SK-N-SH (cell line): Measurements from ENCODE around the gene TOM1L2. TPM values are rescaled to one million over a fixed set of nuclear protein-coding genes. Genes with fewer than 3 reads are reported as not detected.
A peak's percentile ranks its signal among the peaks of the same experiment; 100 is the strongest.

Experiments used
- CTCF ChIA-PET: fragments of 300-600, 350-600 bp; formaldehyde crosslinking; extraction: SDS; loops from one replicate; lab custom pipeline; 2021; lab: Yijun Ruan, JAX
- POLR2A ChIA-PET: fragments of 350-600 bp; sonication (Branson Sonifier 250); formaldehyde crosslinking; extraction: SDS; loops from one replicate; lab custom pipeline; 2020; ENCODE audit warnings: antibody characterized with exemption, inconsistent platforms; lab: Yijun Ruan, JAX
- DNase-seq: peaks from one replicate; pipeline ENCODE4 v3.0.0; 2012
- H2AFZ ChIP-seq: fragments of 200-600 bp; sonication (generic); 2 replicates; pipeline ENCODE4 v1.8.1; 2016; ENCODE audit warnings: antibody characterized with exemption, mild to moderate bottlenecking, low read depth
- H3F3A ChIP-seq: fragments of 200-600 bp; sonication (generic); replicated peaks from 2 replicates; pipeline ENCODE3; 2016; ENCODE audit warnings: antibody characterized with exemption, mild to moderate bottlenecking; ENCODE audit not compliant: insufficient read depth
- H3K27ac ChIP-seq, 2 experiments: fragments of 200-500 bp in 1 of 2; fragments of 200-600 bp in 1 of 2; sonication (Bioruptor generic) in 1 of 2; sonication (generic), shearing (Covaris generic) in 1 of 2; 2 replicates each; pipeline versions ENCODE4 v1.5.1 to v1.6.1; 2014 to 2016; ENCODE audit warnings: low read depth in 2 of 2, inconsistent platforms in 1 of 2, low read length in 1 of 2, mild to moderate bottlenecking in 1 of 2, mixed read lengths in 1 of 2
- H3K27me3 ChIP-seq: fragments of 200-600 bp; sonication (generic), shearing (Covaris generic); 2 replicates; pipeline ENCODE4 v1.6.1; 2016; ENCODE audit warnings: mixed run types; ENCODE audit not compliant: insufficient read depth
- H3K36me3 ChIP-seq, 2 experiments: fragments of 200-500 bp in 1 of 2; fragments of 200-600 bp in 1 of 2; sonication (Bioruptor generic) in 1 of 2; sonication (generic) in 1 of 2; replicated peaks in 1 of 2; 2 replicates each; pipeline versions ENCODE3 to v1.5.1; 2014 to 2016; ENCODE audit warnings: low read length in 1 of 2, mild to moderate bottlenecking in 1 of 2; ENCODE audit not compliant: insufficient read depth in 2 of 2, control insufficient read depth in 1 of 2
- H3K4me1 ChIP-seq, 2 experiments: fragments of 200-500 bp in 1 of 2; fragments of 200-600 bp in 1 of 2; sonication (Bioruptor generic) in 1 of 2; sonication (generic), shearing (Covaris generic) in 1 of 2; 2 replicates each; pipeline versions ENCODE4 v1.5.1 to v1.6.1; 2014 to 2016; ENCODE audit warnings: low read depth in 1 of 2, low read length in 1 of 2, mixed run types in 1 of 2; ENCODE audit not compliant: insufficient read depth in 2 of 2, control insufficient read depth in 1 of 2
- H3K4me2 ChIP-seq: fragments of 200-600 bp; sonication (generic), shearing (Covaris generic); 2 replicates; pipeline ENCODE4 v1.6.1; 2017; ENCODE audit warnings: mixed run types
- H3K4me3 ChIP-seq, 2 experiments: fragments of 200-500 bp in 1 of 2; fragments of 200-600 bp in 1 of 2; sonication (Bioruptor generic) in 1 of 2; sonication (generic), shearing (Covaris generic) in 1 of 2; 2 replicates each; pipeline versions ENCODE4 v1.5.1 to v1.8.1; 2014 to 2016; ENCODE audit warnings: low read depth in 2 of 2, inconsistent platforms in 1 of 2, low read length in 1 of 2, mild to moderate bottlenecking in 1 of 2, mixed read lengths in 1 of 2, moderate library complexity in 1 of 2
- H3K79me2 ChIP-seq: fragments of 200-600 bp; sonication (generic); 2 replicates; pipeline ENCODE4 v1.8.1; 2017; ENCODE audit warnings: mild to moderate bottlenecking; ENCODE audit not compliant: insufficient read depth
- H3K9ac ChIP-seq: fragments of 200-600 bp; sonication (generic); 2 replicates; pipeline ENCODE4 v1.6.1; 2017; ENCODE audit warnings: mixed run types
- H3K9me2 ChIP-seq: fragments of 200-600 bp; sonication (generic); 2 replicates; pipeline ENCODE4 v1.6.1; 2017; ENCODE audit warnings: mixed run types
- H3K9me3 ChIP-seq: fragments of 200-600 bp; sonication (generic); 2 replicates; pipeline ENCODE4 v1.6.1; 2017; ENCODE audit warnings: mixed run types, mild to moderate bottlenecking, moderate library complexity
- H4K20me1 ChIP-seq: fragments of 200-600 bp; sonication (generic); 2 replicates; pipeline ENCODE4 v1.6.1; 2017; ENCODE audit warnings: mild to moderate bottlenecking, mixed run types; ENCODE audit not compliant: insufficient read depth
- CHD2 ChIP-seq: fragments of 150-350 bp; IDR thresholded peaks from 2 replicates; pipeline ENCODE4 v1.6.1; 2018; ENCODE audit warnings: low read length; ENCODE audit not compliant: partially characterized antibody
- EZH2phosphoT487 ChIP-seq: fragments of 200-600 bp; sonication (generic); IDR thresholded peaks from 2 replicates; pipeline ENCODE4 v1.6.1; 2017; ENCODE audit warnings: low read depth, mixed run types, mild to moderate bottlenecking, antibody characterized with exemption, moderate library complexity, borderline replicate concordance
- FOXM1 ChIP-seq: IDR thresholded peaks from 2 replicates; pipeline ENCODE4 v1.4.0; 2012; ENCODE audit warnings: low read depth, mild to moderate bottlenecking
- JUND ChIP-seq: IDR thresholded peaks from 2 replicates; pipeline ENCODE4 v1.4.0; 2012
- NFIC ChIP-seq: IDR thresholded peaks from 2 replicates; pipeline ENCODE4 v1.4.0; 2012; ENCODE audit warnings: borderline replicate concordance
- POLR2AphosphoS5 ChIP-seq: IDR thresholded peaks from 2 replicates; pipeline ENCODE4 v1.6.1; 2012; ENCODE audit warnings: low read depth, low read length
- SIN3A ChIP-seq: IDR thresholded peaks from 2 replicates; pipeline ENCODE4 v1.6.1; 2012; ENCODE audit warnings: low read depth, mild to moderate bottlenecking, low read length, moderate library complexity, borderline replicate concordance
- SMC3 ChIP-seq: IDR thresholded peaks from 2 replicates; pipeline ENCODE4 v1.6.1; 2012; ENCODE audit warnings: low read depth, low read length, improper control_type of control experiment
- TAF1 ChIP-seq: IDR thresholded peaks from 2 replicates; pipeline ENCODE4 v1.6.1; 2012; ENCODE audit warnings: low read depth, mild to moderate bottlenecking, low read length, moderate library complexity, borderline replicate concordance
- TCF12 ChIP-seq: IDR thresholded peaks from 2 replicates; pipeline ENCODE4 v1.4.0; 2012
- TEAD4 ChIP-seq: IDR thresholded peaks from 2 replicates; pipeline ENCODE4 v1.4.0; 2012; ENCODE audit warnings: mild to moderate bottlenecking, borderline replicate concordance; ENCODE audit not compliant: insufficient read depth
- USF1 ChIP-seq: IDR thresholded peaks from 2 replicates; pipeline ENCODE4 v1.4.0; 2012; ENCODE audit warnings: low read depth, borderline replicate concordance
- WGBS: methylation state at CpG from one replicate; pipeline ENCODE4 v1.1.6; 2017; ENCODE audit warnings: low lambda C conversion rate; 5-methylcytosine and 5-hydroxymethylcytosine counted together
- polyA plus RNA-seq, 3 experiments: library from polyadenylated mRNA; depleted of rRNA; stranded (reverse); fragments of >200 nt; gene quantifications; 2 replicates each; pipeline ENCODE4 v1.2.3, GENCODE V29; 2012

Gene TOM1L2
- polyA plus RNA-seq, 1 of the 3 experiments (the other 2 are of a cell fraction), result 85.4 TPM

- H3K27me3 ChIP-seq, result no peaks in the 10 kb centered on the region
- POLR2A ChIA-PET, result interaction anchor here (1.0 to 2.0 kb wide), 3 partner anchors 8 to 24 kb away, joined by 3 to 5 read pairs (median 4); no protein-coding TSS in a partner anchor
- H3K27ac ChIP-seq, result peak overlapping the region in 1 of 2 experiments; percentile 67; a peak in 1 of 4 replicates
- no peak overlapping the region for H3K9ac ChIP-seq
- WGBS, result 79% methylated on average over 8 of the region's 8 CpGs
- no peak overlapping the region for H3K4me3 ChIP-seq
- no peaks in the 10 kb centered on the region for H3K79me2 ChIP-seq
- peaks cover 2 to 78% of the 10 kb centered on the region in 2 experiments for H3K36me3 ChIP-seq
- no peaks in the 10 kb centered on the region for H4K20me1 ChIP-seq
- CTCF ChIA-PET, result interaction anchor here (0.6 to 5.3 kb wide), 11 partner anchors 14 to 103 kb away, joined by 3 to 58 read pairs (median 10); partner anchors contain the start of gene SREBF1
- DNase-seq, result no peak
- H3K9me2 ChIP-seq, result no peaks in the 10 kb centered on the region
- no peaks in the 10 kb centered on the region for H3K9me3 ChIP-seq
- H3K4me1 ChIP-seq, result peaks cover 9 to 74% of the 10 kb centered on the region in 2 experiments; a peak in 3 of 4 replicates
- no peak overlapping the region for H3K4me2 ChIP-seq
- TF ChIP-seq FOXM1 (no peak), SIN3A (no peak), EZH2phosphoT487 (no peak), SMC3 (no peak), USF1 (no peak), JUND (no peak), CHD2 (no peak), POLR2AphosphoS5 (no peak), TAF1 (no peak), NFIC (no peak), TCF12 (no peak)
- peaks cover 14% of the 10 kb centered on the region for H3F3A ChIP-seq
- no peak overlapping the region for H2AFZ ChIP-seq
Observed at GRCh38 chr17:17815062-17815406, 157.2 kb downstream of the TOM1L2 start.

GRCh38 chr17:17814162-17815061, 157.8 kb downstream of the TOM1L2 start:
- Histone ChIP-seq H3K27ac (peak overlapping the region in 1 of 2 experiments; percentile 67; a peak in 1 of 4 replicates), H4K20me1 (no peaks in the 10 kb centered on the region), H3K4me3 (no peak overlapping the region), H3K9ac (no peak overlapping the region), H3K4me2 (no peak overlapping the region), H3K9me2 (no peaks in the 10 kb centered on the region), H3F3A (peaks cover 14% of the 10 kb centered on the region), H3K27me3 (no peaks in the 10 kb centered on the region), H3K4me1 (peaks cover 2 to 67% of the 10 kb centered on the region in 2 experiments; a peak in 3 of 4 replicates), H2AFZ (no peak overlapping the region), H3K79me2 (no peaks in the 10 kb centered on the region), H3K36me3 (peaks cover 2 to 76% of the 10 kb centered on the region in 2 experiments), H3K9me3 (no peaks in the 10 kb centered on the region)
- POLR2A ChIA-PET, result interaction anchor here (1.0 to 2.0 kb wide), 5 partner anchors 8 to 24 kb away, joined by 3 to 5 read pairs (median 4); no protein-coding TSS in a partner anchor
- no peak for TF ChIP-seq TEAD4
- CTCF ChIA-PET, result interaction anchor here (0.6 to 5.3 kb wide), 18 partner anchors 7 to 219 kb away, joined by 3 to 58 read pairs (median 10); partner anchors contain the start of gene SREBF1
- WGBS, result 81% methylated on average over 4 of the region's 20 CpGs
- no peak for DNase-seq
